ENCODE measurements around the gene NEK11.

NEK11 gene

GRCh38 chr3:131042271-131042985 lies 15.8 kb downstream of the NEK11 start:
- DNase-seq: peak; percentile 57

- no peak for DNase-seq
Measured at GRCh38 chr3:131047582-131047981, 20.9 kb downstream of the NEK11 start.

- no peak for DNase-seq
Measured at GRCh38 chr3:131048030-131048429, 21.4 kb downstream of the NEK11 start.

- DNase-seq: no peak
Measured at GRCh38 chr3:131050001-131050400, 23.3 kb downstream of the NEK11 start.

GRCh38 chr3:131053043-131053859 lies 26.6 kb downstream of the NEK11 start:
- no peak for DNase-seq

- no peak for DNase-seq
Measured at GRCh38 chr3:131067983-131068382, 41.3 kb downstream of the NEK11 start.

- DNase-seq: peak; percentile 3
Measured at GRCh38 chr3:131072099-131072559, 45.5 kb downstream of the NEK11 start.

- no peak for DNase-seq
Measured at GRCh38 chr3:131072845-131073244, 46.2 kb downstream of the NEK11 start.

GRCh38 chr3:131075632-131076328 lies 49.1 kb downstream of the NEK11 start:
- no peak for DNase-seq

- no peak for DNase-seq
Measured at GRCh38 chr3:131077904-131078303, 51.2 kb downstream of the NEK11 start.

GRCh38 chr3:131079086-131079485 lies 52.4 kb downstream of the NEK11 start:
- DNase-seq: no peak

- DNase-seq: no peak
Measured at GRCh38 chr3:131081224-131081623, 54.5 kb downstream of the NEK11 start.

- no peak for DNase-seq
Measured at GRCh38 chr3:131082246-131082645, 55.6 kb downstream of the NEK11 start.

GRCh38 chr3:131082871-131083863 lies 56.5 kb downstream of the NEK11 start:
- no peak for DNase-seq

GRCh38 chr3:131091768-131092167 lies 65.1 kb downstream of the NEK11 start:
- no peak for DNase-seq

- no peak for DNase-seq
Measured at GRCh38 chr3:131107637-131108433, 81.2 kb downstream of the NEK11 start.

- no peak for DNase-seq
Measured at GRCh38 chr3:131109156-131109555, 82.5 kb downstream of the NEK11 start.

- DNase-seq: no peak
Measured at GRCh38 chr3:131110087-131110486, 83.4 kb downstream of the NEK11 start.

GRCh38 chr3:131114256-131114655 lies 87.6 kb downstream of the NEK11 start:
- DNase-seq: no peak

- DNase-seq: no peak
Measured at GRCh38 chr3:131125684-131126083, 99.0 kb downstream of the NEK11 start.

- no peak for DNase-seq
Measured at GRCh38 chr3:131140891-131141290, 114.2 kb downstream of the NEK11 start.
